HepG2 (cell line): ENCODE results near the gene PRR12. TPM values are rescaled to one million over a fixed set of nuclear protein-coding genes. Genes with fewer than 3 reads are reported as not detected.

ENCODE experiments used
- BHLHE40 ChIP-seq: IDR thresholded peaks from 2 replicates; pipeline ENCODE4 v1.6.1; 2011; ENCODE audit warnings: low read length, improper control_type of control experiment
- HMGXB4 ChIP-seq, 2 experiments: sonication (generic) in 1 of 2; formaldehyde crosslinking in 1 of 2; IDR thresholded peaks; 2 replicates each; pipeline versions ENCODE4 v1.4.0 to v1.6.1; 2018 to 2020; ENCODE audit warnings: missing genetic modification reagents in 2 of 2, borderline replicate concordance in 1 of 2, low read depth in 1 of 2, mild to moderate bottlenecking in 1 of 2, missing biosample characterization in 1 of 2
- MXD1 ChIP-seq: sonication (generic); formaldehyde crosslinking; IDR thresholded peaks from 2 replicates; pipeline ENCODE4 v1.4.0; 2020; ENCODE audit warnings: mild to moderate bottlenecking, missing genetic modification reagents
- PLSCR1 ChIP-seq: sonication (generic); formaldehyde crosslinking; IDR thresholded peaks from 2 replicates; pipeline ENCODE4 v1.5.0; 2020; ENCODE audit warnings: missing genetic modification reagents, mild to moderate bottlenecking, borderline replicate concordance
- POLR2AphosphoS2 ChIP-seq: IDR thresholded peaks from 2 replicates; pipeline ENCODE4 v1.6.1; 2011; ENCODE audit warnings: low read depth, low read length, improper control_type of control experiment
- RCOR2 ChIP-seq: IDR thresholded peaks from 2 replicates; pipeline ENCODE4 v1.6.1; 2016; ENCODE audit warnings: missing biosample characterization, missing genetic modification reagents
- RFX1 ChIP-seq: fragments of 450-650 bp; IDR thresholded peaks from 2 replicates; pipeline ENCODE4 v1.6.1; 2017
- RXRB ChIP-seq: IDR thresholded peaks from 2 replicates; pipeline ENCODE4 v1.6.1; 2016; ENCODE audit warnings: borderline replicate concordance, missing genetic modification reagents, missing compliant biosample characterization
- TBX3 ChIP-seq: fragments of 450-650 bp; IDR thresholded peaks from 2 replicates; pipeline ENCODE4 v1.6.1; 2017; ENCODE audit warnings: antibody characterized with exemption, mild to moderate bottlenecking, inconsistent platforms, borderline replicate concordance
- XRCC5 ChIP-seq: fragments of 200-400 bp; formaldehyde crosslinking; optimal IDR thresholded peaks from 2 replicates; pipeline ENCODE3; 2017; ENCODE audit warnings: mild to moderate bottlenecking, low read length
- ZBTB42 ChIP-seq: sonication (generic); formaldehyde crosslinking; IDR thresholded peaks from 2 replicates; pipeline ENCODE4 v1.5.0; 2020; ENCODE audit warnings: mild to moderate bottlenecking, missing genetic modification reagents
- ZBTB7A ChIP-seq: sonication (generic); formaldehyde crosslinking; IDR thresholded peaks from 2 replicates; pipeline ENCODE4 v1.8.0; 2022; ENCODE audit warnings: mild to moderate bottlenecking, missing genetic modification reagents
- ZFAT ChIP-seq: sonication (generic); formaldehyde crosslinking; conservative IDR thresholded peaks from 2 replicates; pipeline ENCODE4 v1.8.1; 2023; ENCODE audit warnings: missing genetic modification reagents, inconsistent platforms
- ZFP90 ChIP-seq: sonication (generic); formaldehyde crosslinking; IDR thresholded peaks from 2 replicates; pipeline ENCODE4 v1.8.0; 2022; ENCODE audit warnings: missing genetic modification reagents, mild to moderate bottlenecking, inconsistent platforms, borderline replicate concordance
- ZNF18 ChIP-seq: sonication (generic); formaldehyde crosslinking; IDR thresholded peaks from 2 replicates; pipeline ENCODE4 v1.8.0; 2022; ENCODE audit warnings: mild to moderate bottlenecking, missing genetic modification reagents; ENCODE audit not compliant: insufficient replicate concordance
- ZNF207 ChIP-seq: fragments of 450-650 bp; IDR thresholded peaks from 2 replicates; pipeline ENCODE4 v1.6.1; 2016; ENCODE audit warnings: antibody characterized with exemption, borderline replicate concordance
- ZNF343 ChIP-seq: sonication (generic); formaldehyde crosslinking; IDR thresholded peaks from 2 replicates; pipeline ENCODE4 v1.4.0; 2020; ENCODE audit warnings: mild to moderate bottlenecking, missing genetic modification reagents
- ZNF44 ChIP-seq: sonication (generic); formaldehyde crosslinking; IDR thresholded peaks from 2 replicates; pipeline ENCODE4 v1.5.1; 2020; ENCODE audit warnings: mild to moderate bottlenecking, missing genetic modification reagents
- ZNF468 ChIP-seq: sonication (generic); formaldehyde crosslinking; IDR thresholded peaks from 2 replicates; pipeline ENCODE4 v1.8.0; 2022; ENCODE audit warnings: mild to moderate bottlenecking, moderate library complexity, missing genetic modification reagents
- ZNF567 ChIP-seq: sonication (generic); formaldehyde crosslinking; IDR thresholded peaks from 2 replicates; pipeline ENCODE4 v1.8.1; 2023; ENCODE audit warnings: mild to moderate bottlenecking, missing genetic modification reagents, borderline replicate concordance
- ZNF607 ChIP-seq: sonication (generic); formaldehyde crosslinking; IDR thresholded peaks from 2 replicates; pipeline ENCODE4 v1.5.1; 2020; ENCODE audit warnings: missing genetic modification reagents, mild to moderate bottlenecking, borderline replicate concordance
- ZNF644 ChIP-seq: IDR thresholded peaks from 2 replicates; pipeline ENCODE4 v1.6.1; 2016; ENCODE audit warnings: low read depth
- ZNF768 ChIP-seq: sonication (generic); formaldehyde crosslinking; IDR thresholded peaks from 2 replicates; pipeline ENCODE4 v1.4.0; 2020; ENCODE audit warnings: missing genetic modification reagents
- ZXDC ChIP-seq: sonication (generic); formaldehyde crosslinking; IDR thresholded peaks from 2 replicates; pipeline ENCODE4 v1.5.0; 2020; ENCODE audit warnings: mild to moderate bottlenecking, missing genetic modification reagents
- polyA plus RNA-seq, 8 experiments: library from polyadenylated mRNA; depleted of rRNA in 3 of 8; stranded (reverse) in 7 of 8; unstranded in 1 of 8; fragments of >200 nt; fragmentation: Illumina TruSeq in 4 of 8; extraction: Trizol in 4 of 8; gene quantifications; 2 replicates each; pipeline versions ENCODE4 v1.2.1 to v1.2.3, GENCODE V29; 2011 to 2016; ENCODE audit warnings: low read depth in 4 of 8, missing spikeins in 1 of 8, mixed read lengths in 1 of 8; ENCODE audit not compliant: insufficient read depth in 1 of 8
- total RNA-seq, 5 experiments: library from RNA; depleted of rRNA; stranded (reverse); fragments of >200 nt; fragmentation: Illumina TruSeq; extraction: Trizol; gene quantifications; 2 replicates each; pipeline ENCODE4 v1.2.3, GENCODE V29; 2016; ENCODE audit warnings: low read depth in 1 of 5

The PRR12 gene
- total and polyA plus RNA-seq, 2 of the 13 experiments (the other 11 are each of a cell fraction or from before 2014, with no cell fraction given): 0.62 to 1.5 TPM

GRCh38 chr19:49614096-49614833, 23.3 kb downstream of the PRR12 start (continued):
- TF ChIP-seq ZFP90 (no peak), ZNF468 (no peak), ZBTB42 (no peak), POLR2AphosphoS2 (no peak), ZNF343 (no peak), RFX1 (no peak), MXD1 (CRISPR knock-in tag) (no peak), RXRB (CRISPR knock-in tag) (peak; percentile 68; the same call in 1 of the 2 replicates), ZXDC (CRISPR knock-in tag) (no peak), ZBTB7A (CRISPR knock-in tag) (no peak), ZFAT (CRISPR knock-in tag) (no peak), RCOR2 (CRISPR knock-in tag) (no peak), ZNF607 (CRISPR knock-in tag) (no peak), ZNF644 (CRISPR knock-in tag) (no peak), ZNF567 (CRISPR knock-in tag) (no peak), ZNF44 (CRISPR knock-in tag) (no peak), BHLHE40 (no peak), TBX3 (0 out of 2 replicates have a peak, but pooled peaks have one; percentile 34), PLSCR1 (CRISPR knock-in tag) (no peak), ZNF18 (CRISPR knock-in tag) (no peak), ZNF207 (no peak), XRCC5 (no peak), ZNF768 (CRISPR knock-in tag) (no peak), HMGXB4 (CRISPR knock-in tag; IDR thresholded peaks at IDR 0.05; ENCODE audit: borderline replicate concordance in 1 of 2, low read depth in 1 of 2) (no peak)
